Kidney epithelial cell (primary cell): ENCODE measurements around the gene FLNB. TPM values are rescaled to one million over a fixed set of nuclear protein-coding genes. Genes with fewer than 3 reads are reported as not detected.

Source experiments
- DNase-seq: peaks from one replicate; pipeline ENCODE4 v3.0.0-alpha.2; 2010; ENCODE audit warnings: low read depth
- H3K27me3 ChIP-seq: 2 replicates; pipeline ENCODE4 v1.6.0; 2011; ENCODE audit warnings: low read length; ENCODE audit not compliant: control insufficient read depth, insufficient read depth
- H3K36me3 ChIP-seq: 2 replicates; pipeline ENCODE4 v1.5.1; 2011; ENCODE audit warnings: low read length; ENCODE audit not compliant: control insufficient read depth, insufficient read depth
- H3K4me3 ChIP-seq: 2 replicates; pipeline ENCODE4 v1.5.1; 2011; ENCODE audit warnings: low read depth, mild to moderate bottlenecking, control low read depth, low read length
- CTCF ChIP-seq: IDR thresholded peaks from 2 replicates; pipeline ENCODE4 v1.5.1; 2011; ENCODE audit warnings: mild to moderate bottlenecking, moderate library complexity, low read length, control low read depth, inconsistent platforms; ENCODE audit not compliant: insufficient read depth, poor library complexity, severe bottlenecking
- total RNA-seq: library from RNA; depleted of rRNA; stranded (reverse); fragments of >200 nt; gene quantifications from 2 replicates; pipeline ENCODE4 v1.2.3, GENCODE V29; 2015

Gene FLNB
- total RNA-seq, 1 donor from 2014 or later = 536 TPM

- H3K27me3 ChIP-seq = no peaks in the 10 kb centered on the region
- no peak for DNase-seq
- TF ChIP-seq CTCF = no peak
- H3K36me3 ChIP-seq = peaks cover 5% of the 10 kb centered on the region
- no peak overlapping the region for H3K4me3 ChIP-seq
Observed at GRCh38 chr3:58099865-58100264, 91.6 kb downstream of the FLNB start.

- Histone ChIP-seq H3K27me3 (no peaks in the 10 kb centered on the region), H3K4me3 (no peak overlapping the region), H3K36me3 (peaks cover 6% of the 10 kb centered on the region)
- no peak for TF ChIP-seq CTCF
- DNase-seq = no peak
Observed at GRCh38 chr3:58101499-58102389, 93.5 kb downstream of the FLNB start.

- Histone ChIP-seq H3K4me3 (no peak overlapping the region), H3K27me3 (no peaks in the 10 kb centered on the region), H3K36me3 (peaks cover 4% of the 10 kb centered on the region)
- no peak for DNase-seq
- no peak for TF ChIP-seq CTCF
Observed at GRCh38 chr3:58102390-58102750, 94.1 kb downstream of the FLNB start.

GRCh38 chr3:58102976-58103451 lies 94.8 kb downstream of the FLNB start:
- peaks cover 4% of the 10 kb centered on the region for H3K36me3 ChIP-seq
- H3K27me3 ChIP-seq = no peaks in the 10 kb centered on the region
- no peak for DNase-seq
- TF ChIP-seq CTCF = no peak
- no peak overlapping the region for H3K4me3 ChIP-seq

DNA sequence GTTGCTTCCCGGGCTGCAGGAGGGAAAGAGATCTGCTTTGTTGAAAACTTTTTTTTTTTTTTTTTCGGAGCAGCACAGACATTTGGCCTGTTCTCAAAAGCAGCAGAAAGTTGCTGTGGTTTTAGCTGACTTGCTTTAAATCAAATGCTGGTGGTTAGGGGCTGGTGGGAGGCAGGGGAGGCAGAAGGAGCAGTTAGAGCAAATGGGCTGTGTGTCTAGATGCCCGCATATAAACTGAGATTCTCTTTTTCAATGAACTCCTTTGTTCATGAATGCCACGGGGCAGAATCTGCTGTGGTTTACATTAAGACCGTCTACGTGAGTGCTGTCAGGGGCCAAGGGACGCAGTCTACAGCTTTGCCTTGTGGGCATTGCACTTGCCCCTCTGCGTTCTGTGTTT lies 95.9 kb downstream of the FLNB start:
- no peak for TF ChIP-seq CTCF
- H3K27me3 ChIP-seq = no peaks in the 10 kb centered on the region
- no peak for DNase-seq
- H3K4me3 ChIP-seq = no peak overlapping the region
- H3K36me3 ChIP-seq = peaks cover 4% of the 10 kb centered on the region
